NCI-H2196 treated with DMSO at 0.1 percent for 48 hours (cell line): Measurements from ENCODE around the gene AHCTF1.

Source experiments
- DNase-seq: peaks from one replicate; lab custom pipeline; 2025; ENCODE audit not compliant: unreplicated experiment; lab: John Stamatoyannopoulos, UW

The AHCTF1 gene, protein sequence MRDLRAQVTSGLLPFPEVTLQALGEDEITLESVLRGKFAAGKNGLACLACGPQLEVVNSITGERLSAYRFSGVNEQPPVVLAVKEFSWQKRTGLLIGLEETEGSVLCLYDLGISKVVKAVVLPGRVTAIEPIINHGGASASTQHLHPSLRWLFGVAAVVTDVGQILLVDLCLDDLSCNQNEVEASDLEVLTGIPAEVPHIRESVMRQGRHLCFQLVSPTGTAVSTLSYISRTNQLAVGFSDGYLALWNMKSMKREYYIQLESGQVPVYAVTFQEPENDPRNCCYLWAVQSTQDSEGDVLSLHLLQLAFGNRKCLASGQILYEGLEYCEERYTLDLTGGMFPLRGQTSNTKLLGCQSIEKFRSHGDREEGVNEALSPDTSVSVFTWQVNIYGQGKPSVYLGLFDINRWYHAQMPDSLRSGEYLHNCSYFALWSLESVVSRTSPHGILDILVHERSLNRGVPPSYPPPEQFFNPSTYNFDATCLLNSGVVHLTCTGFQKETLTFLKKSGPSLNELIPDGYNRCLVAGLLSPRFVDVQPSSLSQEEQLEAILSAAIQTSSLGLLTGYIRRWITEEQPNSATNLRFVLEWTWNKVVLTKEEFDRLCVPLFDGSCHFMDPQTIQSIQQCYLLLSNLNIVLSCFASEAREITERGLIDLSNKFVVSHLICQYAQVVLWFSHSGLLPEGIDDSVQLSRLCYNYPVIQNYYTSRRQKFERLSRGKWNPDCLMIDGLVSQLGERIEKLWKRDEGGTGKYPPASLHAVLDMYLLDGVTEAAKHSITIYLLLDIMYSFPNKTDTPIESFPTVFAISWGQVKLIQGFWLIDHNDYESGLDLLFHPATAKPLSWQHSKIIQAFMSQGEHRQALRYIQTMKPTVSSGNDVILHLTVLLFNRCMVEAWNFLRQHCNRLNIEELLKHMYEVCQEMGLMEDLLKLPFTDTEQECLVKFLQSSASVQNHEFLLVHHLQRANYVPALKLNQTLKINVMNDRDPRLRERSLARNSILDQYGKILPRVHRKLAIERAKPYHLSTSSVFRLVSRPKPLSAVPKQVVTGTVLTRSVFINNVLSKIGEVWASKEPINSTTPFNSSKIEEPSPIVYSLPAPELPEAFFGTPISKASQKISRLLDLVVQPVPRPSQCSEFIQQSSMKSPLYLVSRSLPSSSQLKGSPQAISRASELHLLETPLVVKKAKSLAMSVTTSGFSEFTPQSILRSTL (N-terminal part only)

DNA sequence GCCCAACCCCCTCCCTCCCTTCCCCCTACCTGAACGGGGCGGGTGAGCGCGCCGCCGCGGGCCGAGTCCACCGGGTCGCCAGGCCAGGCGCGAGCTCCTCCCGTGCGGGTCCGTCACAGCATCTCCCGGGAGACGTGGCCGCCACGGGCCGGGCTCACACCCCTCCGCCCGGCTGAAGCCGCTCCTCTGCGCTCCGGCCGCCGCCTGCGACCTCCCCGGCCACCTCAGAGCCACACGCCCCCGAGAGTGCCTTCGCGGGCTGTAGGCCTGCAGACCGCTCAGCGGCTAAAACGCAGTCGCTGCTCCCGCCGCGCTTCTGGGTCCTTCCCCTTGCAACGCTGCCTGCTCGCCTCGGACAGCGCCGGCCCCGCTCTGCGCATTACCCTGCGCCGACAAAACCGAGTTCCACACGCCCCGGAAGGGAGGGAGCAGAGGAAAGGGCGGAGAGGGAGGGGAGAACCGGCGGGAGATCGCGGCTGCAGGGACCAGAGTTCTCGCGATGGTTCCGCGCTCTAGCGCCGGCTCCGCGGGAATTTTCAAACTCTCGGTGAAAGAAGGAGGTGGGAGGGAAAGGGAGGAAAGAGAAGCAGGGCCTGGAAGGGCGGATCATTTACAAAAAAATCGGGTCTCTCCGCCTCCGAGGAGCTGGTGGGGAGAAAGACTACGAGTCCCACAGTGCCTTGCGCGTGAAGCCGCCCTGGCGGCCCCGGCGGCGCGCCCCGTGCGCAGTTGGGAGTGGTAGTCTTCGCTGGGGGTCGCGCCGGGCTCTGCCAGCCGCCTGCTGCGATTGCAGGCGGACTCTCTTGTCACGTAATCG lies at the start of gene AHCTF1:
TSS of gene AHCTF1 (minus strand) at position 400 of the 817 bp plus-strand sequence. CDS start 13,578 bp downstream, outside the sequence.
- peak; percentile 84 for DNase-seq

DNA sequence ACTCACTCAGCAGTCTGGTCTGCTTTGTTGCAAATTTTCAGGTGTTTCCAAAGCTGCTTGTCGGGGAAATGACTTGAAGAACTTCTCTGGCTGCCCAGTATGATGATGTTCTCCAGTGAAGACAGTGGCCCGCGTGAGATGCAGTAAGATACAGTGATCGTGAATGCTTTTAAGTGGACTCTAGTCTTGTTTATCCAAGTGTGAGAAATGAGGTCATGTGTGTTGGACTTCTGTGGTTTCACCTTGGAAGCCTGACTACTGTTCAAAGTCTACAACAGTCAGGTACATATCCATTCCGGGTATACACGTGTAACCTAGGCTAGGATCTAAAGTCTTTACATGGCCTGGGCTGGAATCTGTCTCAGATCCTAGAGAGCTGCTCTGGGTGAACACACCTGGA lies 47.0 kb upstream of the AHCTF1 start:
- DNase-seq = no peak

DNA sequence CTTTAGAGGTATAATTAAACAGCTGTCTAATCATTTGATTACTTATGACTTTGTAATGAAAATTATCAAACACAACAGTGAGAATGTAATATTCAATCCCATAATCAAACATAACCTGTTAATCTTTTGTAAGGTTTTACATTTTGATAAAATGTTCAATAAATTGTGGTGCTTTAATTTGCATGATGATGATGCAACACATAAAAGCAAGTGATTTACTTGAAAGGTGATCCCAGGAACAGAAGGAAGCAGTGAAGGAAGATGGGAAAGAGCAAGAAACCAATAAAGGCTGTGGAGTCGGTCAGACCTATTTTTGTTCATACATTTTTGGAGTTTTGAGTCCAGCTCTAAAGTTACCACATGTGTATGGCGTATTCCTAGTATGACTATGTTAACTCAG lies 46.5 kb upstream of the AHCTF1 start:
- DNase-seq = no peak

DNA sequence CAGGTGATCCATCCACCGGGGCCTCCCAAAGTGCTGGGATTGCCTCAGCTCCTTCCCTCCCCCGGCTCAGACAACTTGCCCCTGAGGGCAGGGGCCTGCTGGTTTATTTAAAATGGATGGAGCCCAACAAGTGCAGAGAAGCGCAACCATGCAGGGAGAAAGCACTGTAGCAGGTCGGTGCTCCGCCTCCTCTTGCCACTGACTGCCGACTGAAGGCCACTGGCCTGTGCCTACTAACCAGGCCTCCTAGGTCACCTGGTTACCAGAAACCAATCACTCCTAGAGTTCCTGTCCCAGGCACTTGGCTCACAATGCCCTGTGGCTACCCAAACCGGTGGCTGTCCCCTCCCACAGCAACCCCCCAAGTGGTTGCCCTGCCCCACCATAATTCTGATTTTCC lies 40.2 kb upstream of the AHCTF1 start:
- no peak for DNase-seq

DNA sequence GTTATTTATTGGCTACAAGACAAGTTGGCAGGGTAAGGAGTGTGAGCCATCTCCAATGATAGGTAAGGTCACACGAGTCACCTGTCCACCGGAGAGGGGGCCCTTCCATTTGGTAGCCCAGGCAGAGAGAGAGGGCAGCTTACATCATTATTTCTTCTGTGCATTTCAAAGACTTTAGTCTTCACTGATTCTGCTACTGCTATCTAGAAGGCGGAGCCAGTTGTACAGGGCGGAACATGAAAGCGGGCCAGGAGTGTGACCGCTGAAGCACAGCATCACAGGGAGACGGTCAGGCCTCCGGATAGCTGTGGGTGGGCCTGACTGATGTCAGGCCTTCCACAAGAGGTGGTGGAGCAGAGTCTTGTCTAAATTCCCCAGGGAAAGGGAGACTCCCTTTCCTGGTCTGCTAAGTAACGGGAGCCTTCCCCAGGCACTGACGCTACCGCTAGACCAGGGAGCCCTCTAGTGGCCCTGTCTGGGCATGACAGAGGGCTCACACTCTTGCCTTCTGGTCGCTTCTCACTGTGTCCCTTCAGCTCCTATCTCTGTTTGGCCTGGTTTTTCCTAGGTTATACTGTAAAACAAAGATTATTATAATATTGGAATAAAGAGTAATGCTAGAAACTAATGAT lies 39.5 kb upstream of the AHCTF1 start:
- DNase-seq = no peak

DNA sequence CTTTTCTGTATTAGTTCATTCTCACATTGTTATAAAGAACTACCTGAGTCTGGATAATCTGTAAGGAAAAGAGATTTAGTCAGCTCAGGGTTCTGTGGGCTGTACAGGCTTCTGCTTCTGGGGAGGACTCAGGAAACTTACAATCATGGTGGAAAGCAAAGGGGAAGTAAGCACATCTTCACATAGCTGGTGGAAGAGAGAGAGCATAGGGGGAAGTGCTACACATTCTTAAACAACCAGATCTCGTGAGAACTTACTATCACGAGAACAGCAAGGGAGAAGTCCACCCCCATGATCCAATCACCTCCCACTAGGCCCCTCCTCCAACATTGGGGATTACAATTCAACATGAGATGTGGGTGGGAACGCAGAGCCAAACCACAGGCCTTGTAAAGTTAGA lies 37.9 kb upstream of the AHCTF1 start:
- DNase-seq = no peak

DNA sequence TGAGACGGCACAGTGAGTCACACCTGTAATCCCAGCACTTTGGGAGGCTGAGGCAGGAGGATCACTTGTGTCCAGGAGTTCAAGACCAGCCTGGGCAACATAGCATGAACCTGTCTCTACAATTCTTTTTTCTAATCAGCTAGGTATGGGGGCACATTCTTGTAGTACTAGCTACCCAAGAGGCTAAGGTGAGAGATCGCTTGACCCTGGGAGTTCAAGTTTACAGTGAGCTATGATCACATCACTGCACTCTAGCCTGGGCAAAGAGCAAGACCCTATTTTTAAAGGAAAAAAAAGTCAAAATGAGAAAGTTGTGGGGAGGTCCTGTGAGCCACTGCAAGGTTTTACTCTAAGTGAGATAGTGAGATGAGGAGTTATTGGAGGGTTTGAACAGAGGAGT lies 34.8 kb upstream of the AHCTF1 start:
- DNase-seq = no peak

DNA sequence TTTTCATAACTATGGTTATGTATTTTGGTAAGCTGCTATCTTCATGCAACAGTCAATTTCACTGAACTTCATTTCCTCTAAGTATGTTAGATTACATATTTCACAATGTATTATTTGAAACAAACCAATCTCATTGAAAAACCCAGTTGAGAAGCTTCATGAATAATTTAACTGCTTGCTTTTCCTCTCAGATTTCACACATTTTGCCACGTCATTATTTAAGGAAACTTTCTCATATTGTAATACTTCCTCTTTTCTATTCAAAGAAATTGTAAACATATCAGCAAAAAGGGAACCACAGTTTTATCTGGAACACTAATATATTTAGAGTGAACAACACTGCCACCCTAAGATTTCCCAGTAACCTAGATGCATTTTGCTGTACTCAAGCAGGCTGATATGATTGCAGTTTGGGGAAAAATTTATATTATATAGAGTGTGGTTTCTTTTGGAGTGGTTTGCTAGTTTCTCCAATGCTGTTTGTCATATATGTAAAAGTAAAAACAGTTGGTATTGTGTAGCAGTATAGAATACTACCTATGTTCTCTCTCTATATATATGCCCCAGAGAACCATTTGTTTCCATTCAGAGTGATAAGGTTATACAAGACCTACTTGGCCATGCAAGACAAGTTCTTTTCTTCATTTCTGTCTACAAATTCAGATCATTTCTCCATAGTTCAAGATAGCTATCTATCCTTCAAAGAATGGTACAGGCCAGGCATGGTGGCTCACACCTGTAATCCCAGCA lies 28.4 kb upstream of the AHCTF1 start:
- no peak for DNase-seq

DNA sequence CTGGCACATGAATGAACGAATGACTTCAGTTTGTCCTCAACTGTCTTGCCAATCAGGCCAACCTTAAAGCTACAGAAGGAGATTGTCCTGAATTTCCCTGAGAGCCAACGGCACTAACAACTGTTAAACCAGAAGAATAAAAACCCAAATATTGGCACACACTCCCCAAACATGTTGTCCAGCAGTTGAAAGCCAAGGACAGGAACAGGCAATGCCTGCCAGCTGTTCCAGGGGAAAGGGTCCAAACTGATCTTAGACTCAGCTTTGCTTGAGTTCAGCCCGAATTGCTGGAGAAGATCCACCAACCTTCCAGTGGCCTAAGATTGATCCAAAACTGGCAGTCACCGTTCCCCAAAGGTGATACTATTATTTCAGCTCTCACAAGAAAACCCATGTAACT lies 22.4 kb upstream of the AHCTF1 start:
- no peak for DNase-seq

DNA sequence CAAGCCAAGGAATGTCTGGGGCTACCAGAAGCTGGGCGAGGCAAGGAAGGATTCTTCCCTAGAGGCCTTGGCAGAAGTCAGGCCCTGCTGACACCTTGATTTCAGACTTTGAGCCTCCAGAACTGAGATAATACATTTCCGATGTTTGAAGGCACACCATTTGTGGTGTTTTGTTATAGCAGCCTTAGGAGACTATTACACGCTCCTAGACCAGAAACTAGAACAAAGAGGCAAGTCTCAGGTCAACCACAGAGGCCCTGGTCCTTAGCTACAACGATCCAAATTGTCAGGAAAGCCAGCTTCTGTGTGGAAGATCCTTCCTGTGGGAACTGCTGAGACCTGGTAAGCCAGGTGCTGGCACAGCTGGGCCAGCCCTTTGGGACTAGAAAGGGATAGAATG lies 19.7 kb upstream of the AHCTF1 start:
- DNase-seq = no peak

DNA sequence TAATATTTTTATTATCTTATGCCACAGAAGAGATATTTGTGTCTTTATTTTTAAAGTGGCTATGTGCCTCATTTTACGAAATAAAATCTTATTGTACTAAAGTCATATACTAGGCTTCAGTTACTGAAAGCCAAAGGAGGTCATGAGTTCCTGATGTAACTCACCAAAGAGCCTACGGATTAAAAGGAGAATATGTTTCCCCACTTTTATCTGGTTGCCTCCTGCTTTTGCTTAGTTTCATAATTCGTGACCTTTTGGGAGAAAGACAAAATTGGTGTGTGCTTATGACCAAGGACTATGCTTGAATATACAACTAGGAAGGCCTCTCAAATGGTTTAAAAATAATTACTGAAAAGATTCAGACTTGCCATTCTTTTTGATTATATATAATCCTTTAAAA lies 18.2 kb upstream of the AHCTF1 start:
- DNase-seq = no peak

DNA sequence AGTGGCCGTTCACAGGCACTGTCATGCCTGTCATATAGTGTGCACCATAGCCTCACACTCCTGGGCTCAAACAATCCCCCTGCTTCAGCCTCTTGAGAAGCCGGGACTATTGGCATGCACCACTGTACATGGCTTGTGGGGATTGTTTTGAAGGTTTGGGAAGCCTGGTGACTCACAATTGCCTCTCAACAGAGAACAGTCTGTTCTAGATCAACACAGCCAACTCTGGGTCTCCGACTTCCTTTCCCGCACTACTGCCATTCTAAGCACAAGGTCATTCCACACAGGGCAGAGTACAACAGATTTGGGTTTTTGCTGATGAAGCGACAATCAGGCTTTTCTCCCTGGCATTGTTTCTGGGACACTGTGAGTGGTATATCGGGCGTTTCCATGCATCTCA lies 15.5 kb upstream of the AHCTF1 start:
- DNase-seq = no peak

DNA sequence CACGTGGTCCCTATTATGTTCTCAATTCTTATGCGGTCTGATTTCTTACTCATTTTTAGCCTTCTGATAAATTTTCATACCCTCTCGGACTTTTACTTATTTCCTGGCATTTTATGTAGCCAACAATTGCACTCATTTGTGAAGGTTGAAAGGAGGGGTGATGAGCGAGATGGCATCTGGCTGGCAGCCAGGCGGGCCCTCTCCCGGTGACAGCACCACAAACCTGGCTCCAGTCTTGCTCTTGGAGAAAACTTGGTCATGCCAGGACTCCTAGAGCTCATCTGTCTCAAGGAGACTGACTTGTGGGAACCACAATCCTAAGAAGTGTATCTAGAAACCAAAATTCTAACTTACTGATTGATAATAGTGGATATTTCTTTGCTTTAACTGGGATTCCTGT lies 14.6 kb upstream of the AHCTF1 start:
- no peak for DNase-seq

DNA sequence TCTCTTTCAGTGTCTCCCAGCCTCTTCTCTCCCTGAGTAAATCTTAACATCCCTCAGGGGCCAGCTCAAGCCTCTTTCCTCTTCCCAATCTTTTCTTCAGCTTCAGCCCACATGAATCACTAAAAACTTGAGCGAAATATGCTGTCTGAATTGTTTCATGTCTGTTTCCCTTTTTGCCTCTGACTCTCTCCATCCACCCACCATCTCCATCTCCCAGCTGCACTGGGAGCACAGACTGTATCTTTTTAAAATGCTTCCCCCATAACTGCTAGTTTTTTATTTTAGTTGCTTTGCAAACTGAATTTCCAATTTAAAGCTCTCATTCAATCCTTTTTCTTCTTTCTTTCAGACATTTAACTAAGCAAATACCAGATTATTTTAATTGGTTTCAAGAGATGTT lies 3.0 kb upstream of the AHCTF1 start:
- DNase-seq = no peak

DNA sequence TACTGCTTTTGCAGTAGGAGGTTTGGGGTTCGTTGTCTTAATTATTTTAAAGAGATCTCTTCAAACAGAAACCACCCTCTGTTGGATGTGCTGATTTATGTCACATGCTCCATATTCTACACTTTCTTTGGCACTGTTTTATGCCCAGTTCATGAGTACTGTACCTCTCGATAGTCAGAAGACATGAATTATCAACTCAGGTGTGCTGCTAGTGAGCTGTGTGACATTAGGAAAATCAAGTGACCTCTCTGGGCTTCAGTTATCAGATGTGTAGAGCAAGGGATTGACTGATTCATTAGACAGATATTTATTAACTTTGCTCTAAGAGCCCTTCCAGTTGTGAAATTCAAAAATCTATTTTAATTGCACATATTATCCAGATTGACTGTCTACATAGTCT lies 2.1 kb upstream of the AHCTF1 start:
- no peak for DNase-seq

DNA sequence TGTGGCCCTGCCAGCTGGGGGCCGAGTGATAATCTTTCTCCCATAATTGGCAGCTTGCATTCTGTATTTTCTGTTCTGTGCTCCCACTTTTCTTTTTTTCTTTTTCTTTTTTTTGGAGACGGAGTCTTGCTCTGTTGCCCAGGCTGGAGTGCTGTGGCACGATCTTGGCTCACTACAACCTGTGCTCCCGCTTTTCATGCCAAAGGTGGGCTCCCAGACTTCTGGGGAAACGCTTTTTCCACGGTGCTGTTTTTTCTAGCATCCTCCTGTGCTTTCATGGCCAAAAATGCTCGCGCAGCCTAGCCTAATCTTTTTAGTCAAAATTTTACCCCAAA lies 585 bp upstream of the AHCTF1 start:
- no peak for DNase-seq

DNA sequence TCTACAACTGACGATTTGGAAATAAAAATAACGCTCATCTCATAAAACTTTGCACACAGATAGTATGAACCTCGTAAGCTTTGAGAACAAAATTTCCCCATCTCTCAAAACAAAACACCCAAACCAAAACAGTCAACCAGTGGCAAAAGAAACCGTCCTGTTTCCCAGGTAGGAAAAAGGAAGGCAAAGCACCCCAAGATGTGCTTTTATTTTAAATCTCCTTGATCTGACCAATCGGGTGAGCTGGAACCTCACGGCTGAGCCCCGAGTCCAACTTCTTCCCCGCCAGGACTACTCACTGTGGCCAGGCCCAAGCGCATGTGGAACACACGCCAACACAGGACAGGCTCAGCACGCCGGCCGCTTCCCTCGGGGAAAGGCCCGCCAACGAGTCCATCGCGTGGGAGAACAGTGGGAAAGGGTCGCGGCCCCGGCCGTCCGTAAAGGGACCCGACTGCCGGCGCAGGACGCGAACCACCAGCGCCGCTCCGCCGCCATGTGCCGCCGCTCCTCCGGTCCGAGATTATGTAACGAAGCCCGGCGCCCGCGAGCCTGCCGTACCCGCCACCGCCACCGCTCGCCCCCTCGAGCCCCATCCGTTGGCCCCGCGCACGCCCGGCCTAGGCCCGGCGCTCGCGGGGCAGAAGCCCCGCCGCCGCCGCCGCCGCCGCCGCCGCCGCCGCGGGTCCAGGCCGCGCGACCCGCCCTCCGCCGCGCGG lies 759 bp downstream of the AHCTF1 start:
- DNase-seq = no peak

DNA sequence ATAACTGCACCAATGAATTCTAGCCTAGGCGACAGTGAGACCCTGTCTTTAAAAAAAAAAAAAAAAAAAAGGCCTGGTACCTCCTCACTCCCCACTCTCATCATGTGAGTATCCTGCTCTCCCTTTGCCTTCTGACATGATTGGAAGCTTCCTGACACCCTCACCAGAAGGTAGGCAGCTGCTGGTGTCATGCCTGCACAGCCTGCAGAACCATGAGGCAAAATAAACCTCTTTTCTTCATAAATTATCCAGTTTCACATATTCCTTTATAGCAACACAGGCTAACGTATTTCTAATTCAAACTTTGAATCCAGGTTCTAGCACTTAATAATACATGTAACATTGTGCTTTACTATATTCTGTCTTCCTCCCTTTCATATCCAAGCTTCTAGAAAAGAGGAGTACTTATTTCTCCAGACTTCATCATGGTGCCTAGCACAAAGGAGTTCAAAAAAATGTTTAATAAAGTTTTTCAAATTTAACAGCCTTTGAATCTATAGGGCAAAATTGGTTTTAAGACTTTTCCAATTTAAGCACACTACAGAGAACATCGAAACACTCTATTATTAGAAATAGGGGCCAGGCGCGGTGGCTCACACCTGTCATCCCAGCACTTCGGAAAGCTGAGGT lies 5.6 kb downstream of the AHCTF1 start:
- DNase-seq = no peak

DNA sequence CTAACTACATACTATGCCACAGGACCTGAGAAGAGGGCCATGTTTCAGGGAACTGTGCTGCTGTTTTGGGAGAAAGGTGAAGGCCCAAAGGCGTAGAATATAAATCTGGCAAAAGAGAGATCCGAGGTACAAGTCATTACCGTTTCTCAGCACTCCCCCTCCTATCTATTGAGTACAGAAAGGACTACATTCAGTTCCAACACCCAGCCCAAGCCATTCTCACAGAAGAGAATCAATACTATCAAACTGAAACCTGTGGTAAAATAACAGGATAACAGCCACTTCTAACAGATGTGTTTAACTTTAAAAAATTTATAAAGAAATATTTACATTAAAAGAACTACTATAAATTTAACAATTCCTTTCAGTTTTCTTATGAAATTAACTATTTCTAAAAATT lies 7.8 kb downstream of the AHCTF1 start:
- no peak for DNase-seq
